Adrenal gland (tissue), 12 donors: ENCODE data around the gene CUX1. TPM values are rescaled to one million over a fixed set of nuclear protein-coding genes. Genes with fewer than 3 reads are reported as not detected.

Experiments
- DNase-seq, 7 donors: peaks; one replicate each; pipeline ENCODE4 v3.0.0-alpha.2; 2019 to 2020
- H3K27ac ChIP-seq, 5 donors: fragments of 200-600 bp; sonication (generic) in 4 of 5; 1 replicate in 3 of 5; 2 replicates in 2 of 5; pipeline versions ENCODE4 v1.5.1 to v1.8.0; 2016 to 2020; ENCODE audit warnings: mild to moderate bottlenecking in 1 of 5
- H3K27me3 ChIP-seq: fragments of 200-600 bp; 2 replicates; pipeline ENCODE4 v1.8.0; 2021
- H3K36me3 ChIP-seq, 2 donors: fragments of 200-600 bp; replicated peaks in 1 of 2; 1 replicate in 1 of 2; 2 replicates in 1 of 2; pipeline versions ENCODE4 v1.5.1 to v1.8.0; 2018 to 2022
- H3K4me1 ChIP-seq, 2 donors: fragments of 200-600 bp; replicated peaks in 1 of 2; 1 replicate in 1 of 2; 2 replicates in 1 of 2; pipeline versions ENCODE4 v1.5.1 to v1.8.0; 2018 to 2021
- H3K4me3 ChIP-seq, 4 donors: fragments of 200-600 bp; sonication (generic) in 3 of 4; one replicate each; pipeline ENCODE4 v1.5.1; 2016 to 2018
- H3K9me3 ChIP-seq, 3 donors: fragments of 200-600 bp; sonication (generic) in 1 of 3; replicated peaks in 1 of 3; 1 replicate in 2 of 3; 2 replicates in 1 of 3; pipeline versions ENCODE4 v1.5.1 to v1.8.0; 2016 to 2021
- CTCF ChIP-seq, 6 experiments: fragments of 450-650 bp in 4 of 6; fragments of 200-600 bp in 2 of 6; sonication (generic) in 1 of 6; IDR thresholded peaks; 1 replicate in 5 of 6; 2 replicates in 1 of 6; pipeline versions ENCODE4 v1.5.1 to v1.8.0; 2016 to 2021; ENCODE audit warnings: antibody characterized with exemption in 6 of 6, mild to moderate bottlenecking in 2 of 6, moderate library complexity in 1 of 6
- POLR2A ChIP-seq, 2 donors: fragments of 450-650 bp; IDR thresholded peaks; one replicate each; pipeline ENCODE4 v1.6.1; 2017; ENCODE audit warnings: antibody characterized with exemption in 2 of 2, mild to moderate bottlenecking in 2 of 2, moderate library complexity in 1 of 2
- WGBS, 4 donors: extraction: QIAGEN DNeasy Blood & Tissue Kit in 2 of 4; methylation state at CpG; one replicate each; pipeline versions ENCODE4 v1.1.5 to v1.1.7; 2013 to 2017; 5-methylcytosine and 5-hydroxymethylcytosine counted together
- intact Hi-C, 2 donors: fragments of 100-400 bp; cut with DNase I; formaldehyde crosslinking; loops; one replicate each; pipeline versions ENCODE4 v1.14.1 to v1.15.0; 2022 to 2023
- polyA plus RNA-seq, 3 donors: library from polyadenylated mRNA; stranded (reverse); fragments of 200-250 nt in 2 of 3; fragments of 350-450 nt in 1 of 3; fragmentation: Illumina TruSeq in 1 of 3; extraction: RNeasy Lipid Tissue Mini Kit (QIAGEN cat#74804) in 1 of 3; gene quantifications; one replicate each; pipeline ENCODE4 v1.2.3, GENCODE V29; 2013 to 2014
- total RNA-seq, 9 donors: library from RNA; depleted of rRNA in 4 of 9; stranded (reverse); fragments of >200 nt in 4 of 9; fragments of 120-200 nt in 1 of 9; fragmentation: NEBNext Ultra II Directional in 1 of 9; extraction: Animal tissue kit (Norgen Biotek cat#: 25700) in 1 of 9; gene quantifications; one replicate each; pipeline versions ENCODE4 v1.1.0 to v1.2.4, GENCODE V29; 2013 to 2023
- donor health status: healthy with polysubstance abuse.
- donor health status: Bipolar disorder and iron deficiency.
- donor health status: DM: yes; HTN: yes; CAD: no.
- donor health status: DM: no; HTN: no; CAD: no.
- donor health status: DM: no; HTN: no; CAD: no.
- donor health status: DM: yes; HTN: yes; CAD: no.

CUX1 gene
- total and polyA plus RNA-seq, 12 donors = 17.2 to 72.6 (median 58.3) TPM

GRCh38 chr7:102101111-102101551, 283.7 kb downstream of the CUX1 start:
- intact Hi-C loops = no loop called here
- Histone ChIP-seq H3K4me1 (no peaks in the 10 kb centered on the region), H3K36me3 (peaks cover 0 to 6% of the 10 kb centered on the region in 2 donors), H3K4me3 (no peak overlapping the region), H3K27me3 (no peaks in the 10 kb centered on the region), H3K27ac (no peak overlapping the region), H3K9me3 (no peaks in the 10 kb centered on the region)
- peak in 1 of 7 donors; percentile 30 for DNase-seq
- TF ChIP-seq CTCF (IDR thresholded peaks at IDR 0.05) (no peak), POLR2A (IDR thresholded peaks at IDR 0.05) (no peak)
- WGBS, 4 donors = 79 to 93% (median 93%) methylated on average over 6 to 7 of the region's 7 CpGs

GRCh38 chr7:102101926-102102325, 284.5 kb downstream of the CUX1 start:
- 95 to 98% (median 96%) methylated on average over 8 to 11 of the region's 11 CpGs for WGBS, 4 donors
- H3K4me3 ChIP-seq = no peak overlapping the region
- TF ChIP-seq CTCF (IDR thresholded peaks at IDR 0.05) (no peak), POLR2A (IDR thresholded peaks at IDR 0.05) (no peak)
- no peak overlapping the region for H3K27ac ChIP-seq
- H3K27me3 ChIP-seq = no peaks in the 10 kb centered on the region
- H3K9me3 ChIP-seq = no peaks in the 10 kb centered on the region
- intact Hi-C loops = no loop called here
- no peaks in the 10 kb centered on the region for H3K4me1 ChIP-seq
- H3K36me3 ChIP-seq = peaks cover 0 to 12% of the 10 kb centered on the region in 2 donors
- peak in 1 of 7 donors; percentile 23 for DNase-seq

- no peak overlapping the region for H3K27ac ChIP-seq
- DNase-seq = no peak
- H3K4me1 ChIP-seq = no peaks in the 10 kb centered on the region
- intact Hi-C loops = no loop called here
- H3K4me3 ChIP-seq = no peak overlapping the region
- WGBS, 4 donors = 94 to 99% (median 99%) methylated on average over 5 of the region's 5 CpGs; no CpG with 5 or more reads in 1 of the 4 donors
- no peak for TF ChIP-seq CTCF (IDR thresholded peaks at IDR 0.05)
- no peak for TF ChIP-seq POLR2A (IDR thresholded peaks at IDR 0.05)
- H3K36me3 ChIP-seq = peaks cover 0 to 14% of the 10 kb centered on the region in 2 donors
- H3K27me3 ChIP-seq = no peaks in the 10 kb centered on the region
- no peaks in the 10 kb centered on the region for H3K9me3 ChIP-seq
Measured at GRCh38 chr7:102103027-102103372, 285.6 kb downstream of the CUX1 start.

- Histone ChIP-seq H3K9me3 (no peaks in the 10 kb centered on the region), H3K4me3 (no peak overlapping the region), H3K27ac (no peak overlapping the region), H3K4me1 (no peaks in the 10 kb centered on the region), H3K36me3 (peaks cover 0 to 14% of the 10 kb centered on the region in 2 donors), H3K27me3 (no peaks in the 10 kb centered on the region)
- no peak for TF ChIP-seq CTCF (IDR thresholded peaks at IDR 0.05)
- TF ChIP-seq POLR2A (IDR thresholded peaks at IDR 0.05) = no peak
- no peak for DNase-seq
- intact Hi-C loops = no loop called here
- 86 to 96% (median 95%) methylated on average over 5 of the region's 5 CpGs for WGBS, 4 donors
Measured at GRCh38 chr7:102104245-102104644, 286.8 kb downstream of the CUX1 start.
